ENCODE data around the gene SUCO. TPM values are rescaled to one million over a fixed set of nuclear protein-coding genes. Genes with fewer than 3 reads are reported as not detected.

SUCO gene
- polyA plus RNA-seq, 1 experiment: 5.0 TPM

- TF ChIP-seq CTCF (IDR thresholded peaks at IDR 0.05; ENCODE audit: insufficient read depth, low read depth, low read length): no peak
- ChIA-PET POLR2A (no interaction called here), CTCF (no interaction called here)
- no peak overlapping the region for H3K4me3 ChIP-seq (ENCODE audit: low read depth, low read length)
- no peaks in the 10 kb centered on the region; the same call in 1 of the 2 replicates for H3K27me3 ChIP-seq (ENCODE audit: control insufficient read depth, insufficient read depth, low read length)
- H3K36me3 ChIP-seq (ENCODE audit: control insufficient read depth, insufficient read depth, low read length): no peaks in the 10 kb centered on the region
- no peak for DNase-seq (ENCODE audit: low read depth)
Measured at GRCh38 chr1:172507741-172508140, 25.2 kb upstream of the SUCO start.

- ChIA-PET POLR2A (no interaction called here), CTCF (interaction anchor here (1.1 to 2.0 kb wide), 2 partner anchors 8 to 13 kb away, joined by 3 to 9 read pairs; no protein-coding TSS in a partner anchor)
- Histone ChIP-seq H3K27me3 (ENCODE audit: control insufficient read depth, insufficient read depth, low read length) (no peaks in the 10 kb centered on the region), H3K36me3 (ENCODE audit: control insufficient read depth, insufficient read depth, low read length) (no peaks in the 10 kb centered on the region), H3K4me3 (ENCODE audit: low read depth, low read length) (no peak overlapping the region)
- no peak for TF ChIP-seq CTCF (IDR thresholded peaks at IDR 0.05; ENCODE audit: insufficient read depth, low read depth, low read length)
- no peak for DNase-seq (ENCODE audit: low read depth)
Measured at GRCh38 chr1:172510479-172510878, 22.5 kb upstream of the SUCO start.

- ChIA-PET POLR2A (no interaction called here), CTCF (interaction anchor here (0.8 to 2.0 kb wide), 3 partner anchors 10 to 15 kb away, joined by 3 to 9 read pairs (median 4); no protein-coding TSS in a partner anchor)
- no peaks in the 10 kb centered on the region for H3K27me3 ChIP-seq (ENCODE audit: control insufficient read depth, insufficient read depth, low read length)
- H3K36me3 ChIP-seq (ENCODE audit: control insufficient read depth, insufficient read depth, low read length): no peaks in the 10 kb centered on the region
- no peak for TF ChIP-seq CTCF (IDR thresholded peaks at IDR 0.05; ENCODE audit: insufficient read depth, low read depth, low read length)
- H3K4me3 ChIP-seq (ENCODE audit: low read depth, low read length): no peak overlapping the region
- DNase-seq (ENCODE audit: low read depth): no peak
Measured at GRCh38 chr1:172512591-172512990, 20.4 kb upstream of the SUCO start.

GRCh38 chr1:172513479-172513878 lies 19.5 kb upstream of the SUCO start:
- DNase-seq (ENCODE audit: low read depth): no peak
- ChIA-PET CTCF (interaction anchor here (0.8 kb wide), 1 partner anchor 11 kb away, joined by 3 read pairs; no protein-coding TSS in a partner anchor), POLR2A (no interaction called here)
- no peaks in the 10 kb centered on the region for H3K36me3 ChIP-seq (ENCODE audit: control insufficient read depth, insufficient read depth, low read length)
- H3K4me3 ChIP-seq (ENCODE audit: low read depth, low read length): no peak overlapping the region
- no peak for TF ChIP-seq CTCF (IDR thresholded peaks at IDR 0.05; ENCODE audit: insufficient read depth, low read depth, low read length)
- H3K27me3 ChIP-seq (ENCODE audit: control insufficient read depth, insufficient read depth, low read length): no peaks in the 10 kb centered on the region

- TF ChIP-seq CTCF (IDR thresholded peaks at IDR 0.05; ENCODE audit: insufficient read depth, low read depth, low read length): no peak
- ChIA-PET CTCF (interaction anchor here (1.0 kb wide), 1 partner anchor 11 kb away, joined by 3 read pairs; no protein-coding TSS in a partner anchor), POLR2A (no interaction called here)
- no peak for DNase-seq (ENCODE audit: low read depth)
- no peaks in the 10 kb centered on the region for H3K27me3 ChIP-seq (ENCODE audit: control insufficient read depth, insufficient read depth, low read length)
- H3K36me3 ChIP-seq (ENCODE audit: control insufficient read depth, insufficient read depth, low read length): no peaks in the 10 kb centered on the region
- H3K4me3 ChIP-seq (ENCODE audit: low read depth, low read length): no peak overlapping the region
Measured at GRCh38 chr1:172514108-172514507, 18.8 kb upstream of the SUCO start.
